GM19397 (cell line): ENCODE results near the gene SLC38A4.

ENCODE experiments used
- ATAC-seq: cut with Tn5 transposase; IDR thresholded peaks from one replicate; pipeline ENCODE4 v1.9.1; 2021; ENCODE audit warnings: mild to moderate bottlenecking, moderate library complexity; ENCODE audit not compliant: unreplicated experiment

SLC38A4 gene

DNA sequence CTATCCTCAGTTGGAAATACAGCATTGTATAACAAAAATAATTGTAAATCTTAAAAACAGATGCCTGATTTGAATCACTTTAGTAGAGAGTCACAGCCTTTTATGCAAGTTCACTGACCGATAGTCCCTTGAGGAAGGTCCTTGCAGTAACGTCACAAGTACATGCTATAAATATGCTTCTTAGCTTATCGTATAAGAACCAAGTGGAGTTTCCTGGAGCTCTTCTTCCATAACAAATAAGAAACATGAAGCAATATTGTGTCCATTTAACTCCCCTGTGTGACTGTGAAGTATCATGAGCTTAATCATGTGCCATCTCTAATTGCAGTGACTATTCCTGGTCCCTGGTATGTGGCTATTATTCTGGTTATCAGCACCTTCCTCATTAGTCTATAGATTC is 107.9 kb downstream of the SLC38A4 start:
- no peak for ATAC-seq

DNA sequence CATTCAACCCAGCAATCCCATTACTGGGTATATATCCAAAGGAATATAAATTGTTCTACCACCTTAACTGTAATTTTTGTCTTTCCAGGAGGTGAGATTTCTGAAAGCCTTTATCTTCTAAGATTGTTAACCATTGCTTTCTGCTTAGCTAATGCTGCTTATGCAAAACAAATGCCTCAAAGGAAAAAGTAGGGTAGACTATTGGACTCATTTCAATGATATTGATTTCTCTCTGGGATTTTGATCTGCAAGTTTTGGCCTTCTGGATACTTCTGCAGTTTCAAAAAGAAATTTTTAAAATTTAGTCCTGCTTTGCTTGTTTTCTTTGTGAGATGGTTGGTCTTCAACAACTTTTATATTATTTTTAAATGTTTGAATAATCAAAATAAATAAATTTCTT is 108.6 kb downstream of the SLC38A4 start:
- no peak for ATAC-seq
